HFF-Myc (cell line): Measurements from ENCODE around the gene EP300.
A peak's percentile ranks its signal among the peaks of the same experiment; 100 is the strongest.
"Not testable (repeated sequence)": the region's sequence is repeated elsewhere in the genome, so short reads cannot be mapped to it uniquely, and the experiment has no call there.

Experiments
- DNase-seq: peaks from one replicate; pipeline ENCODE4 v3.0.0-alpha.2; 2011; ENCODE audit warnings: low read depth; ENCODE audit errors: extremely low read depth
- H3K4me3 ChIP-seq: replicated peaks from 2 replicates; pipeline ENCODE4 v1.5.1; 2011; ENCODE audit warnings: low read depth, mild to moderate bottlenecking, control low read depth, low read length
- CTCF ChIP-seq: IDR thresholded peaks from 2 replicates; pipeline ENCODE4 v1.5.1; 2012; ENCODE audit warnings: mild to moderate bottlenecking, low read depth, low read length, control low read depth; ENCODE audit errors: missing control alignments

EP300 gene

GRCh38 chr22:41127451-41127850 is 35.1 kb downstream of the EP300 start:
- no peak for DNase-seq
- TF ChIP-seq CTCF: no peak
- no peak overlapping the region for H3K4me3 ChIP-seq

- no peak overlapping the region for H3K4me3 ChIP-seq
- TF ChIP-seq CTCF: no peak
- DNase-seq: no peak
Observed at GRCh38 chr22:41128606-41129005, 36.2 kb downstream of the EP300 start.

- TF ChIP-seq CTCF: no peak
- no peak overlapping the region for H3K4me3 ChIP-seq
- peak; percentile 11 for DNase-seq
Observed at GRCh38 chr22:41132550-41132949, 40.2 kb downstream of the EP300 start.

GRCh38 chr22:41140365-41140957 is 48.1 kb downstream of the EP300 start:
- no peak overlapping the region for H3K4me3 ChIP-seq
- no peak for TF ChIP-seq CTCF
- DNase-seq: no peak

- not testable (repeated sequence) for H3K4me3 ChIP-seq, DNase-seq
Observed at GRCh38 chr22:41145921-41146320, 53.5 kb downstream of the EP300 start.

GRCh38 chr22:41146573-41146972 is 54.2 kb downstream of the EP300 start:
- no peak for TF ChIP-seq CTCF
- H3K4me3 ChIP-seq: no peak overlapping the region
- DNase-seq: no peak

GRCh38 chr22:41147722-41148121 is 55.3 kb downstream of the EP300 start:
- no peak overlapping the region for H3K4me3 ChIP-seq
- no peak for DNase-seq
- no peak for TF ChIP-seq CTCF
